ENCODE measurements around the gene TIMP3.

DNA sequence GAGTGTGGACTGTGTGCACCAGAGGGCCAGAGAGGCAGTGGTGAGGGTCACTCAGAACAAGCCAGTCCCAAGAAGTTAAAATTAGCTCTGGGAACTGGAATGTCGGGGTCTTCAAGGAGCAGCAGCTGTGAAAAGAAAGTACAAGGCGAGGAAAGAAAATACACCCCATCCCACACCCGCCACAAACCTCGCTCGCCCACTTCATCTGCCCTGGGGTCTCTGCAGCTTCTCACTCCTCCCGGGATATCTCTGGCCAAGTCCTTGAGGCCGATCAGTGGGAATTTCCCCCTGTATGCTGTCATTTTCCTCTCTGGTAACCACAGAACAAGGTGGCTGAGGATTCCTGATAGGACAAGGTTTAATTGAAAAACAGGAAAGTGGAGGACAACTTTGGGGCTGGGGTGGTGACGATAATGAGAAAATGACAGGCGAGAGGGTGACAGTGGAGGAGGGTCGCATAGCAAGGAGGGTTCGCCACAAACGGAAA is 36.3 kb upstream of the TIMP3 start:
- TF ChIP-seq ZFP30 (CRISPR knock-in tag; IDR thresholded peaks at IDR 0.05) (no peak), TCF4 (CRISPR knock-in tag; IDR thresholded peaks at IDR 0.05; ENCODE audit: borderline replicate concordance) (no peak), ZNF8 (CRISPR knock-in tag; IDR thresholded peaks at IDR 0.05) (no peak), SNAI2 (CRISPR knock-in tag; IDR thresholded peaks at IDR 0.05) (no peak), PATZ1 (CRISPR knock-in tag; IDR thresholded peaks at IDR 0.05; ENCODE audit: borderline replicate concordance) (no peak), OSR1 (CRISPR knock-in tag; IDR thresholded peaks at IDR 0.05) (no peak), ESRRG (CRISPR knock-in tag; IDR thresholded peaks at IDR 0.05) (no peak), CREB5 (CRISPR knock-in tag; IDR thresholded peaks at IDR 0.05; ENCODE audit: low read depth) (no peak), ARNTL (CRISPR knock-in tag; IDR thresholded peaks at IDR 0.05; ENCODE audit: borderline replicate concordance, low read depth) (no peak), ZC3H10 (CRISPR knock-in tag; IDR thresholded peaks at IDR 0.05) (no peak), ZNF70 (CRISPR knock-in tag; IDR thresholded peaks at IDR 0.05) (no peak), PPARA (CRISPR knock-in tag; IDR thresholded peaks at IDR 0.05; ENCODE audit: borderline replicate concordance) (no peak)
- TF ChIP-seq, protein P1, sequence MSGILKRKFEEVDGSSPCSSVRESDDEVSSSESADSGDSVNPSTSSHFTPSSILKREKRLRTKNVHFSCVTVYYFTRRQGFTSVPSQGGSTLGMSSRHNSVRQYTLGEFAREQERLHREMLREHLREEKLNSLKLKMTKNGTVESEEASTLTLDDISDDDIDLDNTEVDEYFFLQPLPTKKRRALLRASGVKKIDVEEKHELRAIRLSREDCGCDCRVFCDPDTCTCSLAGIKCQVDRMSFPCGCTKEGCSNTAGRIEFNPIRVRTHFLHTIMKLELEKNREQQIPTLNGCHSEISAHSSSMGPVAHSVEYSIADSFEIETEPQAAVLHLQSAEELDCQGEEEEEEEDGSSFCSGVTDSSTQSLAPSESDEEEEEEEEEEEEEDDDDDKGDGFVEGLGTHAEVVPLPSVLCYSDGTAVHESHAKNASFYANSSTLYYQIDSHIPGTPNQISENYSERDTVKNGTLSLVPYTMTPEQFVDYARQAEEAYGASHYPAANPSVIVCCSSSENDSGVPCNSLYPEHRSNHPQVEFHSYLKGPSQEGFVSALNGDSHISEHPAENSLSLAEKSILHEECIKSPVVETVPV (CRISPR knock-in tag; IDR thresholded peaks at IDR 0.05) = no peak

All from SK-N-SH treated with all-trans-retinoic acid at 6 μM for 48 hours (cell line).